Measurements from ENCODE around the gene DNAJC9. TPM values are rescaled to one million over a fixed set of nuclear protein-coding genes. Genes with fewer than 3 reads are reported as not detected.

Gene DNAJC9
- total and polyA plus RNA-seq, 10 donors = 12.1 to 34.8 (median 20.7) TPM

- Histone ChIP-seq H3K27me3 (replicated peaks in 1 of 7) (no peaks in the 10 kb centered on the region), H3K36me3 (peaks cover 0 to 95% (median 32%) of the 10 kb centered on the region in 6 donors), H3K27ac (no peak overlapping the region), H3K9me3 (no peaks in the 10 kb centered on the region), H3K4me1 (peaks cover 0 to 9% (median 0%) of the 10 kb centered on the region in 6 donors), H3K4me3 (no peak overlapping the region)
- 88 to 93% (median 89%) methylated on average over 8 of the region's 8 CpGs for WGBS, 5 donors
- TF ChIP-seq, protein P1, sequence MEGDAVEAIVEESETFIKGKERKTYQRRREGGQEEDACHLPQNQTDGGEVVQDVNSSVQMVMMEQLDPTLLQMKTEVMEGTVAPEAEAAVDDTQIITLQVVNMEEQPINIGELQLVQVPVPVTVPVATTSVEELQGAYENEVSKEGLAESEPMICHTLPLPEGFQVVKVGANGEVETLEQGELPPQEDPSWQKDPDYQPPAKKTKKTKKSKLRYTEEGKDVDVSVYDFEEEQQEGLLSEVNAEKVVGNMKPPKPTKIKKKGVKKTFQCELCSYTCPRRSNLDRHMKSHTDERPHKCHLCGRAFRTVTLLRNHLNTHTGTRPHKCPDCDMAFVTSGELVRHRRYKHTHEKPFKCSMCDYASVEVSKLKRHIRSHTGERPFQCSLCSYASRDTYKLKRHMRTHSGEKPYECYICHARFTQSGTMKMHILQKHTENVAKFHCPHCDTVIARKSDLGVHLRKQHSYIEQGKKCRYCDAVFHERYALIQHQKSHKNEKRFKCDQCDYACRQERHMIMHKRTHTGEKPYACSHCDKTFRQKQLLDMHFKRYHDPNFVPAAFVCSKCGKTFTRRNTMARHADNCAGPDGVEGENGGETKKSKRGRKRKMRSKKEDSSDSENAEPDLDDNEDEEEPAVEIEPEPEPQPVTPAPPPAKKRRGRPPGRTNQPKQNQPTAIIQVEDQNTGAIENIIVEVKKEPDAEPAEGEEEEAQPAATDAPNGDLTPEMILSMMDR (IDR thresholded peaks at IDR 0.05 in 8 of 11, conservative IDR thresholded peaks at IDR 0.05 in 3 of 11) = no peak
- no peak for TF ChIP-seq POLR2A (IDR thresholded peaks at IDR 0.05)
- TF ChIP-seq POLR2AphosphoS5 (IDR thresholded peaks at IDR 0.05) = no peak
- intact Hi-C loops (cut with DNase I; ENCODE audit: low total_unique reads) = no loop called here
- no peak for DNase-seq
Measured at GRCh38 chr10:73232887-73233286, 14.2 kb downstream of the DNAJC9 start.

DNA sequence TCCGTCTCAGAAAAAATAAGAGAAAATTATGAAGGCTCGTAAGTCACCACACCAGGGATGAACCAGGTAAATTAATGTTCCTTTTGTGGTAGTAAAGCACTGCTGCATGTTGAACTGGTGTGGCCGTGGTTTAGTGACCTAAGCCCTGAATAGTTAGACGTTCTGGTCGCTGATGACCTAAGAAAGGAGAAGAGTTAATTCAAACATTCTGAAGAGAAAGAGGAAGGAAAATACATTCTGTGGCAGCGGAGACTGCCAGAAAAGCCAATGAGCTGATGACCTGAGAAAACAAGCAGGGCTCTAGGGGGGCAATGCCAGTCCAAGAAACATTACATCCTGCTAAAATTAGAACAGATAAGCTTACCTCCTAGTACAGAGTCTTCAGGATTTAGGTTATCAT lies 17.5 kb downstream of the DNAJC9 start:
- TF ChIP-seq POLR2AphosphoS5 (IDR thresholded peaks at IDR 0.05) = no peak
- no peak for TF ChIP-seq POLR2A (IDR thresholded peaks at IDR 0.05)
- TF ChIP-seq, protein P1 (IDR thresholded peaks at IDR 0.05 in 8 of 11, conservative IDR thresholded peaks at IDR 0.05 in 3 of 11) = no peak
- 50 to 65% (median 59%) methylated on average over 6 of the region's 6 CpGs for WGBS, 5 donors
- no peak for DNase-seq
- Histone ChIP-seq H3K27ac (no peak overlapping the region), H3K36me3 (peaks cover 0 to 65% (median 24%) of the 10 kb centered on the region in 6 donors), H3K4me1 (peaks cover 0 to 11% (median 0%) of the 10 kb centered on the region in 6 donors), H3K27me3 (replicated peaks in 1 of 7) (no peaks in the 10 kb centered on the region), H3K9me3 (no peaks in the 10 kb centered on the region), H3K4me3 (no peak overlapping the region)
- intact Hi-C loops (cut with DNase I; ENCODE audit: low total_unique reads) = no loop called here

- 66 to 84% (median 72%) methylated on average over 3 of the region's 3 CpGs for whole genome bisulfite sequencing, 5 donors
- Histone ChIP-seq H3K4me1 (peaks cover 0 to 11% (median 0%) of the 10 kb centered on the region in 6 donors), H3K9me3 (no peaks in the 10 kb centered on the region), H3K27ac (no peak overlapping the region), H3K4me3 (no peak overlapping the region), H3K27me3 (replicated peaks in 1 of 7) (no peaks in the 10 kb centered on the region), H3K36me3 (peaks cover 0 to 54% (median 16%) of the 10 kb centered on the region in 6 donors)
- intact Hi-C loops (cut with DNase I; ENCODE audit: low total_unique reads) = no loop called here
- no peak for TF ChIP-seq POLR2AphosphoS5 (IDR thresholded peaks at IDR 0.05)
- no peak for TF ChIP-seq POLR2A (IDR thresholded peaks at IDR 0.05)
- TF ChIP-seq, protein P1 (IDR thresholded peaks at IDR 0.05 in 8 of 11, conservative IDR thresholded peaks at IDR 0.05 in 3 of 11) = no peak
- DNase-seq = no peak
Measured at GRCh38 chr10:73228247-73228646, 18.8 kb downstream of the DNAJC9 start.

DNA sequence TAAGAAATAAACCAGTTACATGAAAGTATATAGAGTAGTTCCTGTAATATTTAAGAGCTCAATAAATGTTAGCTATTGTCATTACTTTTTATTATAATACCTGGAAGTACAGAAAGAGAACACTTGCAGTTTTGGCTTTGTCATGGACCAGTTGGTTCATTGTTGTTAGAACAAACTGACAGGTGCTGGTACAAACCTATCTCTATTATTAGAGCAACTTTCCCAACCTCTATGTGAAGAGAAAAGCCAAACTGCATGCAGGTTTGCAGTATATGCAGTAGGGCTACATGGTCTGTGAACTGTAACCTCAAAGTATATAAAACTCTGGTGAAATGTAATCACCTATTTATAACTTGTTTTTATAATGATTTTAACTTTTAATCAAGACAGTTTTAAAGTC lies 20.4 kb downstream of the DNAJC9 start:
- intact Hi-C loops (cut with DNase I; ENCODE audit: low total_unique reads) = no loop called here
- Histone ChIP-seq H3K9me3 (no peaks in the 10 kb centered on the region), H3K27ac (no peak overlapping the region), H3K4me1 (peaks cover 0 to 11% (median 0%) of the 10 kb centered on the region in 6 donors), H3K4me3 (no peak overlapping the region), H3K27me3 (replicated peaks in 1 of 7) (no peaks in the 10 kb centered on the region), H3K36me3 (peaks cover 0 to 43% (median 10%) of the 10 kb centered on the region in 6 donors)
- TF ChIP-seq, protein P1 (IDR thresholded peaks at IDR 0.05 in 8 of 11, conservative IDR thresholded peaks at IDR 0.05 in 3 of 11) = no peak
- TF ChIP-seq POLR2A (IDR thresholded peaks at IDR 0.05) (no peak), POLR2AphosphoS5 (IDR thresholded peaks at IDR 0.05) (no peak)
- no peak for DNase-seq
